Subcutaneous abdominal adipose tissue (tissue), 5 donors: ENCODE data around the gene YPEL1.
"Not testable (repeated sequence)": the region's sequence is repeated elsewhere in the genome, so short reads cannot be mapped to it uniquely, and the experiment has no call there.

Experiments used
- H3K27ac ChIP-seq: one replicate; pipeline ENCODE4 v1.7.0; 2013; ENCODE audit warnings: low read depth, mild to moderate bottlenecking, inconsistent platforms, low read length, moderate library complexity
- H3K27me3 ChIP-seq, 5 donors: one replicate each; pipeline ENCODE4 v1.7.0; 2013; ENCODE audit warnings: low read length in 5 of 5, inconsistent platforms in 1 of 5; ENCODE audit not compliant: control insufficient read depth in 5 of 5, insufficient read depth in 4 of 5
- H3K36me3 ChIP-seq, 5 donors: one replicate each; pipeline ENCODE4 v1.7.0; 2013; ENCODE audit warnings: low read length in 5 of 5; ENCODE audit not compliant: control insufficient read depth in 5 of 5, insufficient read depth in 5 of 5
- H3K4me1 ChIP-seq, 5 donors: one replicate each; pipeline ENCODE4 v1.7.0; 2013; ENCODE audit warnings: low read length in 5 of 5, mild to moderate bottlenecking in 3 of 5, moderate library complexity in 1 of 5; ENCODE audit not compliant: control insufficient read depth in 5 of 5, insufficient read depth in 5 of 5
- H3K4me3 ChIP-seq, 5 donors: one replicate each; pipeline ENCODE4 v1.7.0; 2013; ENCODE audit warnings: low read length in 5 of 5, low read depth in 1 of 5
- H3K9ac ChIP-seq, 5 donors: one replicate each; pipeline ENCODE4 v1.7.0; 2013; ENCODE audit warnings: low read length in 5 of 5, mild to moderate bottlenecking in 4 of 5, moderate library complexity in 3 of 5
- H3K9me3 ChIP-seq, 5 donors: one replicate each; pipeline ENCODE4 v1.7.0; 2013; ENCODE audit warnings: low read length in 5 of 5; ENCODE audit not compliant: control insufficient read depth in 5 of 5
- donor health status: healthy.
- donor health status: healthy.
- donor health status: healthy.
- donor health status: healthy.
- donor health status: healthy.

The YPEL1 gene

DNA sequence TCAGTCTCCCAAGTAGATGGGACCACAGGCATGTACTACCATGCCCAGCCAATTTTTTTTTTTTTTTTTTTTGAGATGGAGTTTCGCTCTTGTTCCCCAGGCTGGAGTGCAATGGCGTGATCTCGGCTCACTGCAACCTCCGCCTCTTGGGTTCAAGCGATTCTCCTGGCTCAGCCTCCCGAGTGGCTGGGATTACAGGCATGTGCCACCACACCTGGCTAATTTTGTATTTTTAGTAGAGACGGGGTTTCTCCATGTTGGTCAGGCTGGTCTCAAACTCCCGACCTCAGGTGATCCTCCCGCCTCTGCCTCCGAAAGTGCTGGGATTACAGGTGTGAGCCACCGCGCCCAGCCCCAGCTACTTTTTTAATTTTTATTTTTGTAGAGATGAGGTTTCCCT is 56.8 kb downstream of the YPEL1 start:
- not testable (repeated sequence) for H3K27ac ChIP-seq, H3K27me3 ChIP-seq, H3K9ac ChIP-seq

GRCh38 chr22:21677606-21678443 is 57.8 kb downstream of the YPEL1 start:
- H3K9me3 ChIP-seq = no peaks in the 10 kb centered on the region
- H3K9ac ChIP-seq = no peak overlapping the region
- H3K27ac ChIP-seq = no peak overlapping the region
- peaks cover 0 to 7% (median 5%) of the 10 kb centered on the region in 5 donors for H3K4me1 ChIP-seq
- no peaks in the 10 kb centered on the region for H3K27me3 ChIP-seq
- H3K36me3 ChIP-seq = peaks cover 0 to 59% (median 51%) of the 10 kb centered on the region in 5 donors
- no peak overlapping the region for H3K4me3 ChIP-seq

More for the DNA sequence above, 56.8 kb downstream of the YPEL1 start:
- H3K4me3 ChIP-seq, H3K4me1 ChIP-seq, H3K9me3 ChIP-seq: not testable (repeated sequence)
- peaks cover 0 to 59% (median 50%) of the 10 kb centered on the region in 5 donors for H3K36me3 ChIP-seq

DNA sequence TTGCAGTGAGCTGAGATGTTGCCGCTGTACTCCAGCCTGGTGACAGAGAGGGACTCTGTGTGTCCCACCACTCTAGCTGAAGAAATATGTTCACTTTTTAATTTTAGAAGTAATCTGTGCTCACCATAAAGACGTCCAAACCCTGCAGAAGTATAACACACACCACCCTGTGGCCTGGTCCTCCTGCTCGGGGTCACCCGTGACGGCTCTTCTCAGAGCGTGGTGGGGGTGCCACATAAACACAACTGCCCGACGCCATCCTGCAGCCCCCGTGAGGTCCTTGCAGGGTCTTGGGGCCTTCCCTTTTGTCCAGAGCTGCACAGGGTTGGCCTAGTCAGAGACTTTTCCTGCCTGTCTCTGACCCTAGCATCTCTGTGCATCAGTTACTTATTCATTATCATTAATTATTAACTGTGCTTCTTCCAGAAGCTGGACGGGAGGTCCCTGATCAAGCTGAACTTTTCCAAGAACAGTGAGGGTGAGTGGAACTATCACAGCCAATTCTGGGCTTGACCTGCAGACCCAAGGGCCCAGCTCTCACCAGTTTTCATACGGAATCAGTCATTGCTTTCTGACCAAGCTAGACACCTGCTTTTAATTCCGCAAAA is 60.9 kb downstream of the YPEL1 start:
- Histone ChIP-seq H3K27ac (no peak overlapping the region), H3K9ac (no peak overlapping the region), H3K27me3 (no peaks in the 10 kb centered on the region), H3K4me1 (peaks cover 0 to 7% (median 5%) of the 10 kb centered on the region in 5 donors), H3K36me3 (peaks cover 2 to 68% (median 54%) of the 10 kb centered on the region in 5 donors), H3K9me3 (no peaks in the 10 kb centered on the region), H3K4me3 (no peak overlapping the region)

- Histone ChIP-seq H3K27ac (no peak overlapping the region), H3K36me3 (peaks cover 2 to 69% (median 55%) of the 10 kb centered on the region in 5 donors), H3K9ac (no peak overlapping the region), H3K4me3 (no peak overlapping the region), H3K9me3 (no peaks in the 10 kb centered on the region), H3K4me1 (peaks cover 0 to 7% (median 5%) of the 10 kb centered on the region in 5 donors), H3K27me3 (no peaks in the 10 kb centered on the region)
Observed at GRCh38 chr22:21673534-21674321, 61.9 kb downstream of the YPEL1 start.

DNA sequence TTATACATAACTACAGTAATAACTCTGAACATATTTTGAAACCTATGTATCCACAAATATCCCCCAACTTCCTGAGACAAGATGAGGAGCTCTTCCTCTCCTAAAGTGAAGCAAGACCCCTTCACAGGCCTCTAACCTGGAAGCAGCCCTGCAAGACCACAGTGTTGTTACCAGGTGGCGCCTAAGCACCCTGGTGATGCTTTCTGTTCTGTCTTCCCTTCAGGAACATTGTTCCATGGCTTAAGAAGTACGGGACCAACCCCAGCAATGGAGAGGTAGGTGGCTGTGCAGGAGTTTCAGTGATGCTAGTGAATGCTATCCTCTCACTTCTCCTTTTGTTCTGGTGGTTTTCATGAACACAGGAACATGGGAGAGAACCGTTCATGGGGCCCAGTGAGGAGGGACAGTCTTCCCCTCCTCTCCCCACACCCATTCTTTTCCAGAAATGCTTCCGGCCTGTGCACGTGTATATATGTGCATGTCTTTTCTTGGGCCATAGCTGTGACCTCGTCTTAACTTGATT is 63.4 kb downstream of the YPEL1 start:
- Histone ChIP-seq H3K4me3 (no peak overlapping the region), H3K27ac (no peak overlapping the region), H3K36me3 (peaks cover 2 to 64% (median 54%) of the 10 kb centered on the region in 5 donors), H3K9me3 (no peaks in the 10 kb centered on the region), H3K9ac (no peak overlapping the region), H3K27me3 (no peaks in the 10 kb centered on the region), H3K4me1 (peaks cover 0 to 2% (median 0%) of the 10 kb centered on the region in 5 donors)

DNA sequence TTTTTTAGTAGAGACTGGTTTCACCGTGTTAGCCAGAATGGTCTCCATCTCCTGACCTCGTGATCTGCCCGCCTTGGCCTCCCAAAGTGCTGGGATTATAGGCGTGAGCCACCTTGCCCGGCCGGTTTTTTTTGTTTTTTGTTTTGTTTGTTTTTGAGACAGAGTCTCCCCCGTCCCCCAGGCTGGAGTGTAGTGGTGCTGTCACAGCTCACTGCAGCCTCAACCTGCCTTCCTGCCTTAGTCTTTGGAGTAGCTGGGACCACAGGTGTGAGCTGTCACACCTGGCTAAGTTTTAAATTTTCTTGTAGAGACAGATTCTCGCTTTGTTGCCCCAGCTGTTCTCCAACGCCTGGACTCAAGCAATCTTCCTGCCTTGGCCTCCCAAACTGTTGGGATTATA is 66.6 kb downstream of the YPEL1 start:
- Histone ChIP-seq H3K9ac (no peak overlapping the region), H3K27me3 (no peaks in the 10 kb centered on the region), H3K36me3 (peaks cover 2 to 43% (median 37%) of the 10 kb centered on the region in 5 donors), H3K9me3 (no peaks in the 10 kb centered on the region), H3K4me1 (peaks cover 0 to 12% (median 11%) of the 10 kb centered on the region in 5 donors), H3K4me3 (no peak overlapping the region), H3K27ac (no peak overlapping the region)

DNA sequence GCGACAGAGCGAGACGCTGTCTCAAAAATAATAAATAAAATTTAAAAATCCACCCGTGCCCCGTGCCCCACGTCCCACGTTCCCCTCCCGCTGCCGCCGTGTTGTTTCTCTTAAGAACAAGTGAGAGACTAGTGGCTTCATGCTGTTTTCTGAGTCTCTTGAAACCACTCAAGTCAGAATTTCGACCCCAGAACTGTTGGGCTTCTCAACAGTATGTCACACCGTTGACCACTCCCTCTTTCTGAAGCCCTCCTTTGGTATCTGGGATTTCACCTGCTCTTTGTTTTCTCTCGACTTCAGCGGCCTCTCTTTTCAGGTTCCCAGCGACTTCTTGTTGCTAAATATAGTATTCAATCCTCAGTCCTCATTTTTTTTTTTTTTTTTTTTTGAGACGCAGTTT is 68.8 kb downstream of the YPEL1 start:
- no peaks in the 10 kb centered on the region for H3K9me3 ChIP-seq
- H3K27ac ChIP-seq = no peak overlapping the region
- peak overlapping the region in 3 of 5 donors; percentile 62 to 82 (median 66) for H3K9ac ChIP-seq

GRCh38 chr22:21665047-21665851 is 70.3 kb downstream of the YPEL1 start:
- Histone ChIP-seq H3K9me3 (no peaks in the 10 kb centered on the region), H3K27me3 (peaks cover 0 to 5% (median 4%) of the 10 kb centered on the region in 5 donors), H3K9ac (peak overlapping the region in 4 of 5 donors; percentile 76 to 88 (median 82)), H3K4me1 (peaks cover 0 to 12% (median 11%) of the 10 kb centered on the region in 5 donors), H3K4me3 (peak overlapping the region; percentile 85 to 94 (median 93)), H3K27ac (peak overlapping the region; percentile 91), H3K36me3 (peaks cover 0 to 5% (median 3%) of the 10 kb centered on the region in 5 donors)

More for the DNA sequence above, 68.8 kb downstream of the YPEL1 start:
- Histone ChIP-seq H3K4me3 (peak overlapping the region; percentile 85 to 94 (median 93)), H3K36me3 (peaks cover 2 to 21% (median 15%) of the 10 kb centered on the region in 5 donors), H3K4me1 (peaks cover 0 to 12% (median 11%) of the 10 kb centered on the region in 5 donors), H3K27me3 (no peaks in the 10 kb centered on the region)

DNA sequence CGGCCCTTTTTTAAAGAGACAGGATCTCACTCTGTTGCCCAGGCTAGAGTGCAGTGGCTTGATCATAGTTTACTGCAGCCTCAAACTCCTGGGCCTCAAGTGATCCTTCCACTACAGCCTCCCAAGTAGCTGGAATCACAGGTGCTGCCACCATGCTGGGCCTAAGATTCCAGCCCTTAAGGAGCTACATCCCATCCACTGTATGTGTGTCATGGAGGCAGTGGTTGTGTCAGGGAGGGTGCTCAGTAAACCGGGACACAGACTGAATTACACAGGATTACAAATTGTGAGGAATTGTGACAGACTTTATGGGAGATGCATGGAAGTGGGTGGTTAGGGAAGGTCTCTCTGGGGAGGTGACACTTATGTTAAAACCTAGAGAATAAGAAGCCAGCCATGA is 71.9 kb downstream of the YPEL1 start:
- Histone ChIP-seq H3K9me3 (no peaks in the 10 kb centered on the region), H3K9ac (no peak overlapping the region), H3K27me3 (peaks cover 0 to 6% (median 4%) of the 10 kb centered on the region in 5 donors), H3K36me3 (no peaks in the 10 kb centered on the region), H3K27ac (no peak overlapping the region), H3K4me1 (peaks cover 0 to 12% (median 11%) of the 10 kb centered on the region in 5 donors), H3K4me3 (no peak overlapping the region)
